ENCODE measurements around the gene ARPP21.

DNA sequence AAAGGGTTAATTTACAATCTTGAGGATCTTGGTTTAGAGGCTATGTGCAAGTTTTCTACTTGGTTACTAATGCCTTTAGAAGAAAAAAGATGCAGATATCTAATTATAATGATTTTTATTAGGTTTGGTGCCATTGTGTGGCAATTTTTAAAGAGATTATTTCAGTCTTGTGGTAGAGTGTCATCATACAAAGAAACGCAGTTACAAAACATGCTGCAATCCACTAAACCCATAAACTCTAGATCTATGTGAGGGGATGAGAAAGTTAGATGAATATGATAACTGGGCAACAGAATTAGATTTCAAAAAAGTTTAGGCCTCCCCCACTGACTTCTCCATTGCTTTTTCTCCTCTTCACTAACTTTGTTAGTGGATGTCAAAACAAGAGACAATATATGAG is 106.0 kb downstream of the ARPP21 start:
- TF ChIP-seq, protein P1, sequence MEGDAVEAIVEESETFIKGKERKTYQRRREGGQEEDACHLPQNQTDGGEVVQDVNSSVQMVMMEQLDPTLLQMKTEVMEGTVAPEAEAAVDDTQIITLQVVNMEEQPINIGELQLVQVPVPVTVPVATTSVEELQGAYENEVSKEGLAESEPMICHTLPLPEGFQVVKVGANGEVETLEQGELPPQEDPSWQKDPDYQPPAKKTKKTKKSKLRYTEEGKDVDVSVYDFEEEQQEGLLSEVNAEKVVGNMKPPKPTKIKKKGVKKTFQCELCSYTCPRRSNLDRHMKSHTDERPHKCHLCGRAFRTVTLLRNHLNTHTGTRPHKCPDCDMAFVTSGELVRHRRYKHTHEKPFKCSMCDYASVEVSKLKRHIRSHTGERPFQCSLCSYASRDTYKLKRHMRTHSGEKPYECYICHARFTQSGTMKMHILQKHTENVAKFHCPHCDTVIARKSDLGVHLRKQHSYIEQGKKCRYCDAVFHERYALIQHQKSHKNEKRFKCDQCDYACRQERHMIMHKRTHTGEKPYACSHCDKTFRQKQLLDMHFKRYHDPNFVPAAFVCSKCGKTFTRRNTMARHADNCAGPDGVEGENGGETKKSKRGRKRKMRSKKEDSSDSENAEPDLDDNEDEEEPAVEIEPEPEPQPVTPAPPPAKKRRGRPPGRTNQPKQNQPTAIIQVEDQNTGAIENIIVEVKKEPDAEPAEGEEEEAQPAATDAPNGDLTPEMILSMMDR (IDR thresholded peaks at IDR 0.05; ENCODE audit: low read depth, low read length, poor library complexity, severe bottlenecking), result no peak
- TF ChIP-seq EZH2phosphoT487 (IDR thresholded peaks at IDR 0.05; ENCODE audit: borderline replicate concordance, low read length), result no peak

All from DOHH2 (cell line).